BLaER1 (cell line): ENCODE data around the gene OCRL.

Source experiments
- H3K27ac ChIP-seq: shearing (Covaris generic); formaldehyde crosslinking; 2 replicates; pipeline ENCODE4 v1.8.1; 2022
- H3K27me3 ChIP-seq: shearing (Covaris generic); formaldehyde crosslinking; 2 replicates; pipeline ENCODE4 v1.8.1; 2022
- H3K36me3 ChIP-seq: shearing (Covaris generic); formaldehyde crosslinking; 2 replicates; pipeline ENCODE4 v1.8.1; 2022
- H3K4me1 ChIP-seq: shearing (Covaris generic); formaldehyde crosslinking; 2 replicates; pipeline ENCODE4 v1.8.1; 2022
- H3K4me2 ChIP-seq: shearing (Covaris generic); formaldehyde crosslinking; 2 replicates; pipeline ENCODE4 v1.8.1; 2022
- H3K4me3 ChIP-seq: shearing (Covaris generic); formaldehyde crosslinking; 2 replicates; pipeline ENCODE4 v1.8.1; 2022
- H3K9ac ChIP-seq: shearing (Covaris generic); formaldehyde crosslinking; 2 replicates; pipeline ENCODE4 v1.8.1; 2022
- H3K9me3 ChIP-seq: shearing (Covaris generic); formaldehyde crosslinking; 2 replicates; pipeline ENCODE4 v1.8.1; 2022
- H4K20me1 ChIP-seq: shearing (Covaris generic); formaldehyde crosslinking; 2 replicates; pipeline ENCODE4 v1.8.1; 2022
- Cebpa-rat ChIP-seq: shearing (Covaris generic); IDR thresholded peaks from 2 replicates; pipeline ENCODE4 v1.8.1; 2022

The OCRL gene

GRCh38 chrX:129617420-129617819 lies 77.4 kb downstream of the OCRL start:
- Histone ChIP-seq H3K9me3 (no peaks in the 10 kb centered on the region), H3K4me1 (peaks cover 29% of the 10 kb centered on the region), H3K27ac (no peak overlapping the region), H3K27me3 (peaks cover 68% of the 10 kb centered on the region), H3K9ac (no peak overlapping the region), H3K4me2 (no peak overlapping the region), H3K36me3 (no peaks in the 10 kb centered on the region), H4K20me1 (no peaks in the 10 kb centered on the region), H3K4me3 (no peak overlapping the region)
- no peak for TF ChIP-seq Cebpa-rat

- no peaks in the 10 kb centered on the region for H3K36me3 ChIP-seq
- no peaks in the 10 kb centered on the region for H3K9me3 ChIP-seq
- no peaks in the 10 kb centered on the region for H4K20me1 ChIP-seq
- TF ChIP-seq Cebpa-rat, result no peak
- peaks cover 72% of the 10 kb centered on the region for H3K27me3 ChIP-seq
- H3K4me2 ChIP-seq, result no peak overlapping the region
- H3K4me1 ChIP-seq, result peaks cover 37% of the 10 kb centered on the region
- H3K4me3 ChIP-seq, result no peak overlapping the region
- H3K9ac ChIP-seq, result no peak overlapping the region
- H3K27ac ChIP-seq, result no peak overlapping the region
Observed at GRCh38 chrX:129618997-129619396, 78.9 kb downstream of the OCRL start.

- no peak for TF ChIP-seq Cebpa-rat
- Histone ChIP-seq H4K20me1 (no peaks in the 10 kb centered on the region), H3K4me1 (peaks cover 30% of the 10 kb centered on the region), H3K27me3 (peaks cover 68% of the 10 kb centered on the region), H3K4me2 (peak overlapping the region; percentile 61), H3K9ac (peak overlapping the region; percentile 61; the same call in 1 of the 2 replicates), H3K9me3 (no peaks in the 10 kb centered on the region), H3K4me3 (no peak overlapping the region), H3K36me3 (no peaks in the 10 kb centered on the region), H3K27ac (peak overlapping the region; percentile 75)
Observed at GRCh38 chrX:129622757-129623301, 82.8 kb downstream of the OCRL start.

GRCh38 chrX:129626026-129626425 lies 86.0 kb downstream of the OCRL start:
- Histone ChIP-seq H3K27ac (no peak overlapping the region), H3K4me3 (no peak overlapping the region), H3K36me3 (no peaks in the 10 kb centered on the region), H4K20me1 (no peaks in the 10 kb centered on the region), H3K9ac (no peak overlapping the region), H3K4me1 (peaks cover 30% of the 10 kb centered on the region), H3K9me3 (no peaks in the 10 kb centered on the region), H3K27me3 (peaks cover 65% of the 10 kb centered on the region), H3K4me2 (no peak overlapping the region)
- no peak for TF ChIP-seq Cebpa-rat

- Histone ChIP-seq H4K20me1 (no peaks in the 10 kb centered on the region), H3K27me3 (peaks cover 43% of the 10 kb centered on the region), H3K27ac (no peak overlapping the region), H3K9me3 (no peaks in the 10 kb centered on the region), H3K9ac (no peak overlapping the region), H3K4me2 (no peak overlapping the region), H3K4me3 (no peak overlapping the region), H3K4me1 (0 out of 2 replicates have a peak, but pooled peaks cover 8% of the 10 kb centered on the region), H3K36me3 (no peaks in the 10 kb centered on the region)
- TF ChIP-seq Cebpa-rat, result no peak
Observed at GRCh38 chrX:129629837-129630236, 89.8 kb downstream of the OCRL start.

GRCh38 chrX:129631849-129632248 lies 91.8 kb downstream of the OCRL start:
- Histone ChIP-seq H3K36me3 (no peaks in the 10 kb centered on the region), H3K9ac (no peak overlapping the region), H3K27ac (no peak overlapping the region), H3K4me2 (no peak overlapping the region), H3K9me3 (no peaks in the 10 kb centered on the region), H4K20me1 (no peaks in the 10 kb centered on the region), H3K4me3 (no peak overlapping the region), H3K4me1 (no peaks in the 10 kb centered on the region), H3K27me3 (peaks cover 51% of the 10 kb centered on the region)
- TF ChIP-seq Cebpa-rat, result no peak

GRCh38 chrX:129632443-129632842 lies 92.4 kb downstream of the OCRL start:
- H3K9me3 ChIP-seq, result no peaks in the 10 kb centered on the region
- no peaks in the 10 kb centered on the region for H3K36me3 ChIP-seq
- no peak overlapping the region for H3K4me2 ChIP-seq
- H3K27me3 ChIP-seq, result peaks cover 52% of the 10 kb centered on the region
- no peak for TF ChIP-seq Cebpa-rat
- no peaks in the 10 kb centered on the region for H4K20me1 ChIP-seq
- H3K4me3 ChIP-seq, result no peak overlapping the region
- H3K27ac ChIP-seq, result no peak overlapping the region
- no peak overlapping the region for H3K9ac ChIP-seq
- no peaks in the 10 kb centered on the region for H3K4me1 ChIP-seq

GRCh38 chrX:129634541-129634940 lies 94.5 kb downstream of the OCRL start:
- no peak overlapping the region for H3K27ac ChIP-seq
- H3K27me3 ChIP-seq, result peaks cover 60% of the 10 kb centered on the region
- H3K4me2 ChIP-seq, result no peak overlapping the region
- H3K9ac ChIP-seq, result no peak overlapping the region
- no peak overlapping the region for H3K4me3 ChIP-seq
- no peaks in the 10 kb centered on the region for H3K4me1 ChIP-seq
- no peak for TF ChIP-seq Cebpa-rat
- H4K20me1 ChIP-seq, result no peaks in the 10 kb centered on the region
- no peaks in the 10 kb centered on the region for H3K9me3 ChIP-seq
- H3K36me3 ChIP-seq, result no peaks in the 10 kb centered on the region

- Histone ChIP-seq H3K4me3 (no peak overlapping the region), H3K36me3 (no peaks in the 10 kb centered on the region), H3K4me1 (no peaks in the 10 kb centered on the region), H3K9me3 (0 out of 2 replicates have a peak, but pooled peaks cover 4% of the 10 kb centered on the region), H4K20me1 (no peaks in the 10 kb centered on the region), H3K9ac (no peak overlapping the region), H3K4me2 (no peak overlapping the region), H3K27ac (no peak overlapping the region), H3K27me3 (peaks cover 65% of the 10 kb centered on the region)
- TF ChIP-seq Cebpa-rat, result no peak
Observed at GRCh38 chrX:129636175-129636681, 96.2 kb downstream of the OCRL start.

- H4K20me1 ChIP-seq, result no peaks in the 10 kb centered on the region
- TF ChIP-seq Cebpa-rat, result no peak
- H3K4me2 ChIP-seq, result no peak overlapping the region
- no peak overlapping the region for H3K9ac ChIP-seq
- H3K9me3 ChIP-seq, result 0 out of 2 replicates have a peak, but pooled peaks cover 11% of the 10 kb centered on the region
- H3K27me3 ChIP-seq, result peaks cover 73% of the 10 kb centered on the region
- H3K27ac ChIP-seq, result no peak overlapping the region
- no peaks in the 10 kb centered on the region for H3K36me3 ChIP-seq
- H3K4me1 ChIP-seq, result no peaks in the 10 kb centered on the region
- H3K4me3 ChIP-seq, result no peak overlapping the region
Observed at GRCh38 chrX:129637217-129638109, 97.4 kb downstream of the OCRL start.
